Left forelimb (tissue), 1 donor: Measurements from ENCODE around the gene FNIP1.
"Not testable (repeated sequence)": the region's sequence is repeated elsewhere in the genome, so short reads cannot be mapped to it uniquely, and the experiment has no call there.

Source experiments
- DNase-seq: peaks from one replicate; pipeline ENCODE4 v3.0.0-alpha.2; 2018; ENCODE audit warnings: low spot score

Gene FNIP1

GRCh38 chr5:131749723-131750470 is 46.9 kb downstream of the FNIP1 start:
- DNase-seq: no peak

GRCh38 chr5:131749138-131749537 is 47.7 kb downstream of the FNIP1 start:
- DNase-seq: no peak

GRCh38 chr5:131747180-131748105 is 49.4 kb downstream of the FNIP1 start:
- DNase-seq: no peak

- DNase-seq: no peak
Observed at GRCh38 chr5:131746423-131746822, 50.4 kb downstream of the FNIP1 start.

- DNase-seq: no peak
Observed at GRCh38 chr5:131745703-131746102, 51.1 kb downstream of the FNIP1 start.

DNA sequence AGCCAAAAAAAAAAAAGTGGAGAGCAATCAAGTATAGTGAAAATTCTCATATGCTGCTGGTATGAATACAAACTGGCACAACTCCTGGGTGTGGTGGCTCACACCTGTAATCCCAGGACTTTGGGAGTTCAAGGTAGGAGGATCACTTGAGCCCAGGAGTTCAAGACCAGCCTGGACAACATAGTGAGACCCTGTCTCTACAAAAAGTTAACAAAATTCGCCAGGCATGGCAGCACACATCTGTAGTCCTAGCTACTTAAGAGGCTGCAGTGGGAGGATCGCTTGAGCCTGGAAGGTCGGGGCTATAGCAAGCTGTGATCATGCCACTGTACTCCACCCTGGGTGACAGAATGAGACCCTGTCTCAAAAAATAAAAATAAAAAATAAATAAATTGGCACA is 51.7 kb downstream of the FNIP1 start:
- no peak for DNase-seq

GRCh38 chr5:131740477-131740876 is 56.3 kb downstream of the FNIP1 start:
- no peak for DNase-seq

DNA sequence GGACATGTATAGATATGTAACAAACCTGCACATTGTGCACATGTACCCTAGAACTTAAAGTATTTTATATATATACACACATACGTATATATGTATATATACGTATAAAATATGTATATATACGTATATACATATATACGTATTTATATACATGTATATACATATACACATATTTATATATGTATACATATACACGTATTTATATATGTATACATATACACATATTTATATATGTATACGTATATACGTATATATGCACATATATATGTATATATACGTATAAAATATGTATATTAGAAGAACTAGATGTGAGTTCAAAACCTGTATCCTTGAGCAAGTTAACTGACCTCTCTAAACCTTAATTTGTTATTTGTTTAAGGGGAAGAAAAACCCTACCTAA is 61.4 kb downstream of the FNIP1 start:
- no peak for DNase-seq

GRCh38 chr5:131734939-131735338 is 61.9 kb downstream of the FNIP1 start:
- DNase-seq: not testable (repeated sequence)

- not testable (repeated sequence) for DNase-seq
Observed at GRCh38 chr5:131729292-131729691, 67.5 kb downstream of the FNIP1 start.

DNA sequence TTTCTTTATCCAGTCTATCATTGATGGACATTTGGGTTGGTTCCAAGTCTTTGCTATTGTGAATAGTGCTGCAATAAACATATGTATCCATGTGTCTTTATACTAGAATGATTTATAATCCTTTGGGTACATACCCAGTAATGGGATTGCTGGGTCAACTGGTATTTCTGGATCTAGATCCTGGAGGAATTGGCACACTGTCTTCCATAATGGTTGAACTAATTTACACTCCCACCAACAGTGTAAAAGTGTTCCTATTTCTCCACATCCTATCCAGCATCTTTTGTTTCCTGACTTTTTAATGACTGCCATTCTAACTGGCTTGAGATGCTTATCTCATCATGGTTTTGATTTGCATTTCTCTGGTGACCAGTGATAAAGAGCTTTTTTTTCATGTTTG is 72.7 kb downstream of the FNIP1 start:
- not testable (repeated sequence) for DNase-seq

- no peak for DNase-seq
Observed at GRCh38 chr5:131720714-131721113, 76.1 kb downstream of the FNIP1 start.

GRCh38 chr5:131719564-131719963 is 77.3 kb downstream of the FNIP1 start:
- DNase-seq: no peak

DNA sequence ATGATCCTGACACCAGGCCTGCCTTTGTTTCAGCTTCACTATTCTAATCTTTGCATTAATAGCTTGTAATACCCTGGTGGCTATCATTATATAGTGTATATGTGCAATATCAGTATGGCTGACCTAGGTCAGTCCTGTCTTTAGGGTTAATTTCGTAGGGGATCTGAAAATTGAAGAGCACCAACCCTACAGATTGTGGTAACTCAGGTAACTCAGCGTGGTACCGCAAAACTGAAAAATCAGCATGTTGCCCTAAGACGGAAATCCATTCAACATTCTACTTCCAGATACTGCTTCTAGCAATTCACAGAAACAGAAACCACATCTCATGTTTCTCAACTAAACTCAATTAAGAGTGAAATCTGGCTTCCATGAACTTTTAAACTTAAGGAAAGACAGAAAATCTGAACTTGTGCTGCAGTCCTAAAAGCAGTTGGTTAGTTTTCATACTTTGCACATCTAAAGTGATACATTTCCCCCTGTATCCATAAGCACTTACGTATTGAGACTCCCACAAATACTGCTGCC is 78.3 kb downstream of the FNIP1 start:
- DNase-seq: no peak

DNA sequence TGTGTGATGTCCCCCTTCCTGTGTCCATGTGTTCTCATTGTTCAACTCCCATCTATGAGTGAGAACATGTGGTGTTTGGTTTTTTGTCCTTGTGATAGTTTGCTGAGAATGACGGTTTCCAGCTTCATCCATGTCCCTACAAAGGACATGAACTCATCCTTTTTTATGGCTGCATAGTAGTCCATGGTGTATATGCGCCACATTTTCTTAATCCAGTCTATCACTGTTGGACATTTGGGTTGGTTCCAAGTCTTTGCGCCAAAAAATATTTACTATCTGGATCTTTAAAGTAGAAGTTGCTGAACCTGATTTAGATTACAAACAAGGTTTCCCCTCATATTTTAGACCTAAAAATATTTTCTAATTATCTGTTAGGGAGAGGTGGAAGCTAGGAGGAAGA is 79.7 kb downstream of the FNIP1 start:
- DNase-seq: not testable (repeated sequence)

DNA sequence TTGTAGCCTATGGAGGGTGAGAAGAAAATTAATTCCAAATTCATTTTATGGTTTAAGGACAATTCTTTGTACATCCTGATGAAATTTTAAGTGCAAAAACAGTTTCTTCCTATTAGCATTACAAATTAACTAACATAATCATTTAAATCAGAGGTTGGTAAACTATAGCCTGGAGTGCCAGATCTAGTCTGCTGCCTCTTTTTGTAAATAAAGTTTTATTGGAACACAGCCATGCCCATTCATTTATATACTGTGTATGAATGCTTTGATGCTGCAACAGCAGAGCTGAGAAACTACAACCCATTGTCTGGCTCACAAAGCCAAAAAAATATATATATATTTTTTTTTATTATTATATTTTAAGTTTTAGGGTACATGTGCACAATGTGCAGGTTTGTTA is 80.2 kb downstream of the FNIP1 start:
- DNase-seq: no peak

- DNase-seq: no peak
Observed at GRCh38 chr5:131710391-131710790, 86.4 kb downstream of the FNIP1 start.

- DNase-seq: no peak
Observed at GRCh38 chr5:131709043-131709442, 87.8 kb downstream of the FNIP1 start.

GRCh38 chr5:131706281-131706680 is 90.5 kb downstream of the FNIP1 start:
- DNase-seq: no peak

GRCh38 chr5:131694926-131695325 is 101.9 kb downstream of the FNIP1 start:
- no peak for DNase-seq

GRCh38 chr5:131693894-131694293 is 102.9 kb downstream of the FNIP1 start:
- no peak for DNase-seq

GRCh38 chr5:131685516-131686171 is 111.2 kb downstream of the FNIP1 start:
- DNase-seq: no peak
